NAMALWA (cell line): Measurements from ENCODE around the gene LAMA3.

Experiments used
- DNase-seq: peaks from one replicate; pipeline ENCODE4 v3.0.0-alpha.2; 2015; ENCODE audit warnings: low spot score

LAMA3 gene

GRCh38 chr18:23778828-23779227 is 89.6 kb downstream of the LAMA3 start:
- no peak for DNase-seq

DNA sequence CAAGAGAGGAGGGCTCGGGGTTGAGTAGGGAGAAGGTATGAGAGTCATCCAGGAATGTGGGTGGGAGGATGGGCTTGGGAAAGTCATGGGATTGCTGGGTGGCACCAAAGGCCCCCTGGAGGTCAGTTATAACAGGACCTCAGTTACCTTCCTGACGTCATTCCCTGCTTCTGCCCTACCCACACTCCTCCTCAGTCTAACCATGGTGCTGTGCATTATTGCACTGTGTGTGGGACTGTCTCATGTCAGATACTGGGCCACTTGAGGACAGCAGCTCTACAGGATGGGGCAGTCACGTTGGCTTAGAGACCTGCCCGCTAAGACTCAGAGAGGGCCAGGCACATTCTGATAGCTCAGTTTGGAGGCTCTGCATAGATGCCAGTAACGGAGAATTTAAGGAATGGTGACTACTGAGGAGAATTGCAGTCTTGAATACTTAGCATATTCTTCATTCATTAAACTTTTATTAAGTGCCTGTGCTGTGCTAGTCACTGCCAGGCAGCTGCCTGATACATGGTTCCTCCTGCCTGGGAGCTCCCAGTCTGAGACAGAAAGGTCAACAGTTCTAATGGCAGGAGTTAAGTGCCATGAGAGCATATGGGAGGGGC is 90.5 kb downstream of the LAMA3 start:
- DNase-seq: no peak

GRCh38 chr18:23784832-23785245 is 95.6 kb downstream of the LAMA3 start:
- DNase-seq: no peak

- DNase-seq: no peak
Measured at GRCh38 chr18:23793051-23793450, 103.8 kb downstream of the LAMA3 start.

- no peak for DNase-seq
Measured at GRCh38 chr18:23793985-23794867, 105.0 kb downstream of the LAMA3 start.

GRCh38 chr18:23798249-23798648 is 109.0 kb downstream of the LAMA3 start:
- DNase-seq: no peak

DNA sequence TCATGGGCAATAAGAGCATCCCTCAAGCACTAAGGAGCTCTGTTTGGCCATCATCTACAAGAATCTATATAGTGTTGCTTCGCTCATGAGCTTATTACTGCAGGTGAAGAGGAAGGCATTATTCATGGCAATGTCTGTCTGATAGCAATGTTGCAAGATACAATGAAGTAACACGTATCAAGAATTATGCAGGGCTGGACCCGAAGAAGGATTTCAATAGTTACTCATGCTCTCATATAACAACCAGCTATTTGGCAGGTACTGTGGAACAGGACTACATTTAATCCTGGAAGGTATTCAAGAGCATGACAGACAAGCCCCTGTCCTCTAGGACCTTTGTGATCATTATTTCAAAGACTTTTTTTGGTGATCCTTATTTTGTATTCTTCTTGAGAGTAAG is 109.6 kb downstream of the LAMA3 start:
- no peak for DNase-seq

DNA sequence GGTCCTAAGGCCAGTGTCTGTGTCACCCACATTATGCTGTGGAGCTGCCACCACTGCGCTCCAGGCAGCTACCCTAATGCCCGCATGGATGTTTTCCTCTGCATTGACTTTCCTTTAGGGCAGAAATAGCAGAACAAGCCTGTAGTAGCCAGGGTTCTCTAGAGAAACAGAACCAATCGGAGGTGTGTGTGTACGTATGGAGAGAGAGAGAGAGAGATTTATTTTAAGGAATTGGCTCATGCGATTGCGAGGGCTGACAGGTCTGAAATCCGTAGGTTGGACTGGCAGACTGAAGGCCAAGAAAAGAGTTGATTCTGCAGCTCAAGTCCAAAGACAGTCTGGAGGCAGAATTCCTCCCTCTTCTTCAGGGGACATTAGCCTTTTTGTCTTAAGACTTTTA is 110.3 kb downstream of the LAMA3 start:
- DNase-seq: no peak

GRCh38 chr18:23800902-23801301 is 111.6 kb downstream of the LAMA3 start:
- DNase-seq: no peak

GRCh38 chr18:23802817-23803216 is 113.6 kb downstream of the LAMA3 start:
- DNase-seq: no peak

DNA sequence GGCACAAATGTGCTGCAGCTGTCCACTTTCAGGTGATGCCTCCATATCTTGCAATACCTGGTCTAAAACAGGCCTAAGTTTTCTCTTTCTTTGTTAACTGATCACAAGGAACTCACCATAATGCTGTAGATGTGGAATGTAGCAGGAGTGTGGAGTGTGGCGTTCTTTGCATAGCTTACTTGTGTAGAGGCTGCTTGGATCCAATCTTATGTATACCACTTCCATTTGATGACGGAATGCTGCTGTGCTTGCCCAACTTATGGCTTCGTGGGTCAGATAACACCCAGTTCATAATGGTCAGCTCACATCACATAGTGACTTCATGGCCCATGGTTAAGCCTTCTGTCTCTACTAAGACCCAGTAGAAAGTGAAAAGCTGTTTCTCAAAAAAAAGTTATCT is 114.5 kb downstream of the LAMA3 start:
- no peak for DNase-seq

GRCh38 chr18:23805898-23806297 is 116.6 kb downstream of the LAMA3 start:
- DNase-seq: no peak

GRCh38 chr18:23809415-23809814 is 120.2 kb downstream of the LAMA3 start:
- no peak for DNase-seq

GRCh38 chr18:23810396-23810795 is 121.1 kb downstream of the LAMA3 start:
- no peak for DNase-seq

GRCh38 chr18:23811176-23811575 is 121.9 kb downstream of the LAMA3 start:
- no peak for DNase-seq

GRCh38 chr18:23812546-23813440 is 123.5 kb downstream of the LAMA3 start:
- peak; percentile 53 for DNase-seq

DNA sequence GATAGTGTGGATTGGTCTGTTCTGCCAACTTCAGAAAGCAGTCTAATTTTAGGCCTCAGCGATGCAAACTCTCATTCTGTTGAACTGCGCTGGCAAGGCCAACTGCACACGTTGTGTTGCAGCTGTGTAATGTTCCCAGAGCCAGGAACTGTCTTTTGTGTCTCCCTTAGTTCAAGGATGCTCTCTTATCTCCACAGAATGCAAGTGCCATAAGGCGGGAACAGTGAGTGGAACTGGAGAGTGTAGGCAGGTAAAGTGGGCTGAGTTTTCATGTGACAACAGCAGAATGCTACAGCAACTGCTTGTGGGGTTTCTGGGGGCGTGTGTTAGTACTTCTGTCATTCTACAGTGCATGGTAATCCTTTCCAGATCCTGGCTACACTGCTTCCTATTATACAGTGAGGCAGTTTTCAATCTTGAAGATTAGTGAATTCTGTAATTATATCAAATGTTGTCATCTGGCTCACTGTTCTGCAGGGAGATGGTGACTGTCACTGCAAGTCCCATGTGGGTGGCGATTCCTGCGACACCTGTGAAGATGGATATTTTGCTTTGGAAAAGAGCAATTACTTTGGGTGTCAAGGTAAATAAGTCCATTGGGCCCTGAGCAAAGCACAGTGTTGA is 125.8 kb downstream of the LAMA3 start:
- no peak for DNase-seq

DNA sequence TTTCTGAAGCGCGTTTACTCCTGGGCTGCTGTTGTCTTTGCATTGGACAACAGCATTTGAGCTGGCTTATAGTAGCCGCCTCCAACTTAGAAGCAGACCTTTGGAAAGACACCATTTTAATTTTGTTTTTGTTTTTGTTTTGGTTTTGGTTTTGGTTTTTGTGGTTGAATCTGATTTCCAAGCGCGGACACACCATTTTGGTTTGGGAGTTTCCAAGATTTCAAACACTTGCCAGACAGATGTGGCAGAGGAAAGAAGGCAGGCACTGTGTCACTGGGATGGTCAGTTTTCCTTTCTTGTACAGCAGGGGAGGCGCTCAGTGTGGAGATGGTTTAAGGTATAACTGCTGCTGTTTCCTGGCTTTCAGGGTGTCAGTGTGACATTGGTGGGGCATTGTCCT is 126.8 kb downstream of the LAMA3 start:
- no peak for DNase-seq

DNA sequence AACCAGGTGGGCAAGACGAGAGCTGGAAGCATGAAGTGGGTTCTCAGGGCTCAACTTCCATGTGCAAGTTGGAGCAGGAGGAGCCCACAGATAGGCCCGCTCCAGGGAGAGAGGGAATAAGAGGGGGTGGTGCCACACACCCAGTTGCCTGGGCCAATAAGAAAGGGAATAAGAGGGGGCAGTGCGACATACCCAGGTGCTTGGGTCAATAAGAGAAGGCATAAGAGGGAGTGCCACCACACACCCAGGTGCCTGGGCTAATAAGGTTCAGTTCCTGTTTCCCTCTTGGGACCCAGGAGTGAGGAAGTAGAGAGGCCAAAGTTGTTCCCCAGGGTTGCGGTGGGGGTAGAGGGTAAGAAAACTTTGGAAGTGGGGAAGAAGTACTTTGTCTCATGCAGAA is 127.5 kb downstream of the LAMA3 start:
- no peak for DNase-seq

GRCh38 chr18:23819001-23819400 is 129.7 kb downstream of the LAMA3 start:
- no peak for DNase-seq

DNA sequence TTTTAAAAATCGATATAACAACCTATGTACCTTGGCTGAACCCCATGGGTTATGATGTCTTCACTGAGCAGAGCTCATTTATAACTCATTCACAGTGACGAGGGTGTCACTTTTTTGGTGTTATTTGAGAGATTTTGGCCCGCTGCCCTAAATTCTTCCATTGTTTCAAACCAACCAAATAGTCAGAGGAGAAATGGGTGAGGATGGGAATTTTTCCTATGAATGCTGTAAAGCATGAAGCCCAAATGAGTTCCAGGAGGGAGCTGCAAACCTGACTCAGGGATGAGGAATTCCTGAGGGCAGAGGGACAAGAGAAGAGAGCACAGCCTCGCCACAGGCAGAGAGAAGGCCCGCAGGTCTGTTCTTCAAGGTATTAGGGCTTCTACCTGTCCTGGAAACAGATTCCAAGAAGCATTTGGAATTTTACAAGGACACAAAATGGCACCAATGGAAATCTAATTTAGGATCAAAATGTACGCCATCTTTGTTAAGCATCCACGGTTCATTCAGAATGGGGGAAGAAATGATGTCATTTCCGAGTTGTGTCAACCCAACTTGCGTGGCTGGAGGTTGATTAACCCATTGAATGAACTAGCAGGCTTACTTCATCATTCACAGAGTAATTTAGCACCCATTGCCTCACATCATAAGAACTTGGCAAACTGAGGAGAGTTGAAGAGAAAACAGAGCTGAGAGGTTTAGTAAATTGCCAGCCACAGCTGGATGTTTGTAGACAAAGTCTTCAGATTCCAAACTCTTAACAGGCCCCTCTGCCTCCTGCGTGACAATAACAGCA is 133.5 kb downstream of the LAMA3 start:
- no peak for DNase-seq
